H9 (cell line): ENCODE results near the gene DSE. TPM values are rescaled to one million over a fixed set of nuclear protein-coding genes. Genes with fewer than 3 reads are reported as not detected.

Experiments
- DNase-seq: peaks from one replicate; pipeline ENCODE4 v3.0.0-alpha.2; 2017
- H2AFZ ChIP-seq: one replicate; pipeline ENCODE4 v1.6.1; 2013; ENCODE audit warnings: mild to moderate bottlenecking, low read length, control low read depth, moderate library complexity
- H2AK5ac ChIP-seq: 2 replicates; pipeline ENCODE4 v1.6.1; 2013; ENCODE audit warnings: low read length, control low read depth, mixed read lengths; ENCODE audit not compliant: insufficient read length
- H2BK120ac ChIP-seq: one replicate; pipeline ENCODE4 v1.6.1; 2013; ENCODE audit warnings: low read depth, mild to moderate bottlenecking, low read length, control low read depth, inconsistent platforms; ENCODE audit not compliant: poor library complexity, severe bottlenecking
- H2BK12ac ChIP-seq: 2 replicates; pipeline ENCODE4 v1.6.1; 2013; ENCODE audit warnings: low read length, control low read depth, mixed read lengths, low read depth; ENCODE audit not compliant: insufficient read length
- H2BK15ac ChIP-seq: 2 replicates; pipeline ENCODE4 v1.6.1; 2013; ENCODE audit warnings: low read depth, low read length, control low read depth
- H2BK20ac ChIP-seq: one replicate; pipeline ENCODE4 v1.6.1; 2013; ENCODE audit warnings: low read depth, mild to moderate bottlenecking, low read length, control low read depth, inconsistent platforms; ENCODE audit not compliant: poor library complexity, severe bottlenecking
- H2BK5ac ChIP-seq: 2 replicates; pipeline ENCODE4 v1.6.1; 2013; ENCODE audit warnings: low read length, control low read depth, mixed read lengths; ENCODE audit not compliant: insufficient read length
- H3K14ac ChIP-seq: 2 replicates; pipeline ENCODE4 v1.6.1; 2013; ENCODE audit warnings: low read length, control low read depth; ENCODE audit not compliant: insufficient read depth
- H3K18ac ChIP-seq: 2 replicates; pipeline ENCODE4 v1.6.1; 2013; ENCODE audit warnings: low read depth, mild to moderate bottlenecking, mixed read lengths, low read length, control low read depth; ENCODE audit not compliant: insufficient read length
- H3K23ac ChIP-seq: 2 replicates; pipeline ENCODE4 v1.6.1; 2013; ENCODE audit warnings: low read length, control low read depth, mixed read lengths, low read depth; ENCODE audit not compliant: insufficient read length
- H3K23me2 ChIP-seq: 2 replicates; pipeline ENCODE4 v1.6.1; 2013; ENCODE audit warnings: low read depth, mild to moderate bottlenecking, mixed read lengths, low read length, control low read depth; ENCODE audit not compliant: insufficient read length, poor library complexity, severe bottlenecking
- H3K27ac ChIP-seq: 2 replicates; pipeline ENCODE4 v1.5.1; 2013; ENCODE audit warnings: low read length, control low read depth, mixed read lengths, low read depth; ENCODE audit not compliant: insufficient read length
- H3K27me3 ChIP-seq: 2 replicates; pipeline ENCODE4 v1.6.1; 2013; ENCODE audit warnings: low read length, control low read depth, inconsistent platforms; ENCODE audit not compliant: insufficient read depth
- H3K4ac ChIP-seq: 2 replicates; pipeline ENCODE4 v1.6.1; 2013; ENCODE audit warnings: low read depth, mild to moderate bottlenecking, control low read depth, inconsistent platforms, low read length, moderate library complexity
- H3K4me1 ChIP-seq: 2 replicates; pipeline ENCODE4 v1.6.1; 2013; ENCODE audit warnings: low read length, control low read depth, inconsistent platforms; ENCODE audit not compliant: insufficient read depth
- H3K4me2 ChIP-seq: 2 replicates; pipeline ENCODE4 v1.6.1; 2013; ENCODE audit warnings: low read length, control low read depth, mixed read lengths; ENCODE audit not compliant: insufficient read length, insufficient read depth
- H3K56ac ChIP-seq: 2 replicates; pipeline ENCODE4 v1.6.1; 2013; ENCODE audit warnings: low read depth, mild to moderate bottlenecking, mixed read lengths, low read length, control low read depth; ENCODE audit not compliant: insufficient read length
- H3K79me1 ChIP-seq: 2 replicates; pipeline ENCODE4 v1.6.1; 2013; ENCODE audit warnings: low read depth, mild to moderate bottlenecking, moderate library complexity, low read length, control low read depth, inconsistent platforms; ENCODE audit not compliant: insufficient read depth, poor library complexity, severe bottlenecking
- H3K79me2 ChIP-seq: 2 replicates; pipeline ENCODE4 v1.6.1; 2013; ENCODE audit warnings: low read length, control low read depth, inconsistent platforms; ENCODE audit not compliant: insufficient read depth
- H3K9ac ChIP-seq: 2 replicates; pipeline ENCODE4 v1.6.1; 2013; ENCODE audit warnings: low read length, control low read depth, mixed read lengths; ENCODE audit not compliant: insufficient read length; ENCODE audit errors: extremely low read depth
- H3K9me3 ChIP-seq: one replicate; pipeline ENCODE4 v1.6.1; 2013; ENCODE audit warnings: low read depth, low read length, inconsistent platforms; ENCODE audit not compliant: control insufficient read depth
- H3T11ph ChIP-seq: one replicate; pipeline ENCODE4 v1.6.1; 2013; ENCODE audit warnings: mild to moderate bottlenecking, low read length, control low read depth, inconsistent platforms
- H4K20me1 ChIP-seq: one replicate; pipeline ENCODE4 v1.6.1; 2013; ENCODE audit not compliant: control insufficient read depth, insufficient read length, insufficient read depth
- H4K5ac ChIP-seq: 2 replicates; pipeline ENCODE4 v1.6.1; 2013; ENCODE audit warnings: low read depth, mild to moderate bottlenecking, mixed read lengths, low read length, control low read depth; ENCODE audit not compliant: insufficient read length
- H4K8ac ChIP-seq: replicated peaks from 2 replicates; pipeline ENCODE4 v1.6.1; 2013; ENCODE audit warnings: low read length, control low read depth, mixed read lengths, low read depth; ENCODE audit not compliant: insufficient read length
- H4K91ac ChIP-seq: 2 replicates; pipeline ENCODE4 v1.6.1; 2013; ENCODE audit warnings: low read depth, mild to moderate bottlenecking, moderate library complexity, mixed read lengths, low read length, control low read depth; ENCODE audit not compliant: insufficient read length
- H3K27ac Mint-ChIP-seq, 3 experiments: 2 replicates in 2 of 3; 3 replicates in 1 of 3; pipeline ENCODE4 v1.8.0; 2020 to 2021; ENCODE audit warnings: mixed read lengths in 3 of 3, mild to moderate bottlenecking in 1 of 3, moderate library complexity in 1 of 3
- H3K27me3 Mint-ChIP-seq: 2 replicates; pipeline ENCODE4 v1.8.0; 2021; ENCODE audit warnings: low read depth, mild to moderate bottlenecking, moderate library complexity, mixed read lengths
- H3K36me3 Mint-ChIP-seq, 3 experiments: 2 replicates in 2 of 3; 3 replicates in 1 of 3; pipeline ENCODE4 v1.8.0; 2020 to 2021; ENCODE audit warnings: low read depth in 3 of 3, mixed read lengths in 3 of 3; ENCODE audit not compliant: insufficient read depth in 1 of 3
- H3K4me1 Mint-ChIP-seq, 2 experiments: 2 replicates each; pipeline ENCODE4 v1.8.0; 2020; ENCODE audit warnings: mixed read lengths in 2 of 2
- H3K4me3 Mint-ChIP-seq, 2 experiments: 2 replicates in 1 of 2; 3 replicates in 1 of 2; pipeline ENCODE4 v1.8.0; 2020 to 2021; ENCODE audit warnings: mild to moderate bottlenecking in 2 of 2, mixed read lengths in 2 of 2, moderate library complexity in 1 of 2
- H3K9me3 Mint-ChIP-seq, 2 experiments: 2 replicates in 1 of 2; 3 replicates in 1 of 2; pipeline ENCODE4 v1.8.0; 2020; ENCODE audit warnings: mild to moderate bottlenecking in 2 of 2, mixed read lengths in 2 of 2, moderate library complexity in 1 of 2
- CTCF ChIP-seq: fragments of 200-600 bp; sonication (generic); conservative IDR thresholded peaks from 3 replicates; pipeline ENCODE4 v1.8.0; 2021; ENCODE audit warnings: antibody characterized with exemption, mild to moderate bottlenecking
- WGBS: extraction: QIAGEN DNeasy Blood & Tissue Kit; methylation state at CpG from one replicate; pipeline ENCODE4 v1.1.7; 2013; ENCODE audit warnings: missing lambda C conversion rate, low lambda C conversion rate, mixed read lengths; ENCODE audit not compliant: insufficient read length; ENCODE audit errors: extremely low coverage; 5-methylcytosine and 5-hydroxymethylcytosine counted together
- total RNA-seq: library from RNA; stranded (reverse); gene quantifications from 2 replicates; pipeline ENCODE4 v1.2.1, GENCODE V29; 2021

Gene DSE
- total RNA-seq, 1 experiment from 2014 or later, result 45.6 TPM

DNA sequence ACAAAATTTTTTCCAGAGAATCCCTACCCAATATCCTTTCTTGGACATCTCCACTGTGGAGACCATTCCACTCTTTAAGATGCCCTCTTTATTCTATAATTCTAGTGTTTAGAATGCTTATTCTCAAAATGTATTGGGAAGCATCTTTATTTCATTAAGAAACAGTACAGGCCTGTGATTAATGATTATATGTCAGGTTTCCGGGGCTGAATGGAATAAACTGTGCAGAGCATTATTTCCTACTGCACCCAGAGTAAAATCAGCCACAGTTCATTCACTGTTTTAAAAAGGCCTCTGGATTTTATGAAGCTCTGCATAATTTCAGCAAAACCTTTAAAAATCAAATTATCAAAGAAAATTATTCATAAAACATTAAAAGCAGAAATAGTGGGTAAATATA is 42.6 kb downstream of the DSE start:
- Histone ChIP-seq H4K5ac (no peak overlapping the region), H3K4me1 (peaks cover 4% of the 10 kb centered on the region; the same call in 1 of the 2 replicates), H3K4me2 (no peak overlapping the region), H3K56ac (no peak overlapping the region), H3K9me3 (no peaks in the 10 kb centered on the region), H4K91ac (no peak overlapping the region), H2BK15ac (no peak overlapping the region), H2AFZ (no peak overlapping the region), H2BK5ac (no peak overlapping the region), H2BK20ac (no peak overlapping the region), H3K18ac (no peak overlapping the region), H3K23ac (no peak overlapping the region), H4K20me1 (peaks cover 2% of the 10 kb centered on the region), H3K27ac (no peak overlapping the region), H3K23me2 (no peaks in the 10 kb centered on the region), H3K27me3 (no peaks in the 10 kb centered on the region), H3K9ac (no peak overlapping the region), H3T11ph (no peak overlapping the region), H2BK12ac (no peak overlapping the region), H2AK5ac (no peak overlapping the region), H4K8ac (no peak overlapping the region), H3K79me2 (peaks cover 5% of the 10 kb centered on the region; the same call in 1 of the 2 replicates), H3K14ac (no peak overlapping the region), H2BK120ac (no peak overlapping the region), H3K79me1 (peaks cover 4% of the 10 kb centered on the region), H3K4ac (no peak overlapping the region)
- H3K27me3 Mint-ChIP-seq, result no peaks in the 10 kb centered on the region
- no peak for DNase-seq
- H3K9me3 Mint-ChIP-seq, result no peaks in the 10 kb centered on the region
- no peak overlapping the region for H3K27ac Mint-ChIP-seq
- peaks cover 2 to 10% (median 9%) of the 10 kb centered on the region in 3 experiments; a peak in 5 of 7 replicates for H3K36me3 Mint-ChIP-seq
- WGBS, result no CpG with 5 or more reads among the region's 1 CpG
- no peak for TF ChIP-seq CTCF
- no peak overlapping the region for H3K4me3 Mint-ChIP-seq
- H3K4me1 Mint-ChIP-seq, result peaks cover 15 to 26% of the 10 kb centered on the region in 2 experiments
